Heart right ventricle (tissue), 16 donors: ENCODE results near the gene ADGRG6. TPM values are rescaled to one million over a fixed set of nuclear protein-coding genes. Genes with fewer than 3 reads are reported as not detected.

ENCODE experiments used
- ATAC-seq, 8 donors: fragments of 200-7000 bp; cut with Tn5 transposase; one replicate each; pipeline ENCODE4 v1.9.1; 2020; ENCODE audit warnings: mild to moderate bottlenecking in 8 of 8, moderate library complexity in 8 of 8, moderate number of reproducible peaks in 1 of 8
- DNase-seq, 2 donors: peaks; one replicate each; pipeline ENCODE4 v3.0.0-alpha.2; 2020
- H3K27ac ChIP-seq, 10 donors: fragments of 200-600 bp; sonication (generic) in 2 of 10; one replicate each; pipeline versions ENCODE4 v1.5.0 to v1.8.0; 2020 to 2022; ENCODE audit warnings: mild to moderate bottlenecking in 3 of 10
- H3K27me3 ChIP-seq, 7 donors: fragments of 200-600 bp; one replicate each; pipeline ENCODE4 v1.8.0; 2021 to 2022; ENCODE audit warnings: mild to moderate bottlenecking in 2 of 7
- H3K36me3 ChIP-seq, 9 donors: fragments of 200-600 bp; sonication (generic) in 1 of 9; one replicate each; pipeline versions ENCODE4 v1.5.0 to v1.8.0; 2020 to 2022; ENCODE audit warnings: mild to moderate bottlenecking in 2 of 9
- H3K4me1 ChIP-seq, 9 donors: fragments of 200-600 bp; sonication (generic) in 1 of 9; one replicate each; pipeline versions ENCODE4 v1.5.0 to v1.8.0; 2020 to 2022; ENCODE audit warnings: mild to moderate bottlenecking in 4 of 9
- H3K4me3 ChIP-seq, 10 donors: fragments of 200-600 bp; sonication (generic) in 2 of 10; one replicate each; pipeline versions ENCODE4 v1.5.0 to v1.8.0; 2020 to 2022; ENCODE audit warnings: mild to moderate bottlenecking in 7 of 10, moderate library complexity in 2 of 10
- H3K9me3 ChIP-seq, 11 donors: fragments of 200-600 bp in 10 of 11; sonication (generic) in 2 of 11; one replicate each; pipeline versions ENCODE4 v1.5.0 to v1.8.0; 2013 to 2022; ENCODE audit warnings: mild to moderate bottlenecking in 2 of 11, control low read depth in 1 of 11, moderate library complexity in 1 of 11
- CTCF ChIP-seq, 9 donors: fragments of 200-600 bp; sonication (generic) in 2 of 9; IDR thresholded peaks; one replicate each; pipeline versions ENCODE4 v1.5.0 to v1.8.0; 2021 to 2022; ENCODE audit warnings: antibody characterized with exemption in 9 of 9, mild to moderate bottlenecking in 5 of 9, moderate library complexity in 1 of 9
- WGBS, 2 donors: extraction: QIAGEN DNeasy Blood & Tissue Kit; methylation state at CpG; one replicate each; pipeline ENCODE4 v1.1.7; 2013; ENCODE audit warnings: inconsistent platforms in 1 of 2; 5-methylcytosine and 5-hydroxymethylcytosine counted together
- intact Hi-C, 10 donors: fragments of 100-400 bp; cut with DNase I; formaldehyde crosslinking; loops; one replicate each; pipeline versions ENCODE4 v1.11.1 to v1.14.2; 2022
- polyA plus RNA-seq, 2 donors: library from polyadenylated mRNA; stranded (reverse); fragments of 200-250 nt; gene quantifications; one replicate each; pipeline ENCODE4 v1.2.3, GENCODE V29; 2013
- total RNA-seq, 10 donors: library from RNA; stranded (reverse); fragmentation: NEBNext Ultra II Directional in 3 of 10; extraction: Animal tissue kit (Norgen Biotek cat#: 25700) in 3 of 10; gene quantifications; one replicate each; pipeline versions ENCODE4 v1.2.1 to v1.2.4, GENCODE V29; 2021 to 2023
- donor health status: Arrhythmogenic right ventricular cardiomyopathy.
- donor health status: ischemic (EF 13 %, LVEDD 7.1; RV severe dilation, severe dysfunction).
- donor health status: healthy with polysubstance abuse.
- donor health status: DM: no; HTN: yes; CAD: no.
- donor health status: DM: no; HTN: no; CAD: no.
- donor health status: ischemic (EF 25% LVEDD 6.9; RV normal size, moderate dysfunction).
- donor health status: ischemic (EF 25% LVEDD 5.7; RV mildly dilated, moderate dysfunction).
- donor health status: healthy.
- donor health status: DM: yes; HTN: yes; CAD: no.
- donor health status: Ischemic cardiomyopathy.
- donor health status: ischemic (EF 35%, LVEDD 5.7; RV mildly dilated, moderate dysfunction).
- donor health status: nonischemic (EF 11% LVEDD 7.7; RV severe dilation, severe dysfunction).
- donor health status: DM: yes; HTN: yes; CAD: no.
- donor health status: PGD.
- donor health status: ischemic (EF 29% LVEDD 5.4; RV normal size, mild dysfunction).
- donor health status: nonischemic (EF 23%, LVEDD 6.1; RV moderate dilation, normal function).

ADGRG6 gene
- total and polyA plus RNA-seq, 12 donors: 0.93 to 5.9 (median 3.1) TPM

- H3K4me3 ChIP-seq: no peak overlapping the region
- H3K36me3 ChIP-seq: no peaks in the 10 kb centered on the region
- H3K27me3 ChIP-seq: peaks cover 0 to 3% (median 0%) of the 10 kb centered on the region in 7 donors
- DNase-seq: no peak
- H3K27ac ChIP-seq: no peak overlapping the region
- 86 to 88% methylated on average over 1 of the region's 1 CpG for WGBS, 2 donors
- no peak for TF ChIP-seq CTCF (IDR thresholded peaks at IDR 0.05)
- ATAC-seq: peak in 6 of 8 donors; percentile 21 to 55 (median 38)
- intact Hi-C loops: no loop called here
- no peaks in the 10 kb centered on the region for H3K4me1 ChIP-seq
- H3K9me3 ChIP-seq: no peaks in the 10 kb centered on the region
These were observed 7.1 kb upstream of the ADGRG6 start for GRCh38 chr6:142294679-142295078.

- H3K4me3 ChIP-seq: no peak overlapping the region
- 84 to 92% methylated on average over 2 of the region's 2 CpGs for WGBS, 2 donors
- peaks cover 0 to 7% (median 0%) of the 10 kb centered on the region in 11 donors for H3K9me3 ChIP-seq
- intact Hi-C loops: no loop called here
- TF ChIP-seq CTCF (IDR thresholded peaks at IDR 0.05): no peak
- DNase-seq: no peak
- H3K27ac ChIP-seq: no peak overlapping the region
- peaks cover 0 to 14% (median 10%) of the 10 kb centered on the region in 9 donors for H3K4me1 ChIP-seq
- ATAC-seq: no peak
- no peaks in the 10 kb centered on the region for H3K36me3 ChIP-seq
- H3K27me3 ChIP-seq: peaks cover 0 to 16% (median 12%) of the 10 kb centered on the region in 7 donors
These were observed 4.7 kb upstream of the ADGRG6 start for GRCh38 chr6:142296975-142297604.

GRCh38 chr6:142297605-142297995, 4.2 kb upstream of the ADGRG6 start:
- H3K9me3 ChIP-seq: peaks cover 0 to 7% (median 0%) of the 10 kb centered on the region in 11 donors
- H3K27me3 ChIP-seq: peaks cover 0 to 21% (median 17%) of the 10 kb centered on the region in 7 donors
- intact Hi-C loops: no loop called here
- H3K36me3 ChIP-seq: no peaks in the 10 kb centered on the region
- H3K27ac ChIP-seq: no peak overlapping the region
- H3K4me3 ChIP-seq: no peak overlapping the region
- peaks cover 0 to 18% (median 10%) of the 10 kb centered on the region in 9 donors for H3K4me1 ChIP-seq
- TF ChIP-seq CTCF (IDR thresholded peaks at IDR 0.05): no peak
- DNase-seq (no peak), ATAC-seq (no peak)
- 87 to 90% methylated on average over 3 of the region's 3 CpGs for WGBS, 2 donors

GRCh38 chr6:142297996-142298753, 3.6 kb upstream of the ADGRG6 start:
- intact Hi-C loops: no loop called here

More at GRCh38 chr6:142297996-142298753, 3.6 kb upstream of the ADGRG6 start:
- WGBS, 2 donors: 39 to 43% methylated on average over 3 of the region's 3 CpGs
- H3K27ac ChIP-seq: no peak overlapping the region
- no peak for DNase-seq
- no peak for TF ChIP-seq CTCF (IDR thresholded peaks at IDR 0.05)
- peaks cover 0 to 7% (median 0%) of the 10 kb centered on the region in 11 donors for H3K9me3 ChIP-seq
- peaks cover 0 to 18% (median 10%) of the 10 kb centered on the region in 9 donors for H3K4me1 ChIP-seq
- no peak for ATAC-seq
- peaks cover 0 to 26% (median 22%) of the 10 kb centered on the region in 7 donors for H3K27me3 ChIP-seq
- no peaks in the 10 kb centered on the region for H3K36me3 ChIP-seq
- no peak overlapping the region for H3K4me3 ChIP-seq
